IMR-90 (cell line): ENCODE results near the gene ST8SIA4. TPM values are rescaled to one million over a fixed set of nuclear protein-coding genes. Genes with fewer than 3 reads are reported as not detected.
A peak's percentile ranks its signal among the peaks of the same experiment; 100 is the strongest.

Experiments
- ATAC-seq: fragments of 200-7000 bp; cut with Tn5 transposase; 2 replicates; pipeline ENCODE4 v1.9.1; 2020; ENCODE audit warnings: low read depth, mild to moderate bottlenecking, moderate library complexity
- BruUV-seq: library from RNA; stranded (reverse); fragments of 400-500 nt; replicated peaks from 2 replicates; lab custom pipeline; 2021; lab: Mats Ljungman, UMichigan
- CTCF ChIA-PET: fragments of 300-600 bp; formaldehyde crosslinking; extraction: SDS; loops from one replicate; lab custom pipeline; 2021; ENCODE audit warnings: antibody characterized with exemption; lab: Yijun Ruan, JAX
- POLR2A ChIA-PET: fragments of 300-600 bp; sonication (Branson Sonifier 250); formaldehyde crosslinking; loops from one replicate; lab custom pipeline; 2022; ENCODE audit warnings: antibody characterized with exemption; ENCODE audit not compliant: unreplicated experiment; lab: Charles Lee
- DNase-seq: peaks from one replicate; pipeline ENCODE4 v3.0.0; 2013
- H2AFZ ChIP-seq: replicated peaks from 2 replicates; pipeline ENCODE3; 2013; ENCODE audit warnings: low read length, mild to moderate bottlenecking; ENCODE audit not compliant: poor library complexity
- H2AK5ac ChIP-seq: 2 replicates; pipeline ENCODE4 v1.6.1; 2013; ENCODE audit warnings: low read depth, low read length, inconsistent platforms
- H2AK9ac ChIP-seq: replicated peaks from 2 replicates; pipeline ENCODE3; 2013; ENCODE audit warnings: mild to moderate bottlenecking, low read depth, low read length, moderate library complexity; ENCODE audit not compliant: poor library complexity
- H2BK120ac ChIP-seq: 2 replicates; pipeline ENCODE4 v1.6.1; 2013; ENCODE audit warnings: low read depth, low read length, inconsistent platforms
- H2BK15ac ChIP-seq: 3 replicates; pipeline ENCODE4 v1.6.1; 2013; ENCODE audit warnings: low read depth, low read length, inconsistent platforms
- H2BK20ac ChIP-seq: 2 replicates; pipeline ENCODE4 v1.6.1; 2013; ENCODE audit warnings: low read depth, mild to moderate bottlenecking, inconsistent platforms, low read length, moderate library complexity
- H2BK5ac ChIP-seq: 2 replicates; pipeline ENCODE4 v1.6.1; 2013; ENCODE audit warnings: mild to moderate bottlenecking, low read depth, low read length, inconsistent platforms; ENCODE audit not compliant: poor library complexity, severe bottlenecking
- H3K14ac ChIP-seq: replicated peaks from 2 replicates; pipeline ENCODE4 v1.6.1; 2013; ENCODE audit warnings: low read depth, low read length, inconsistent platforms
- H3K18ac ChIP-seq: 2 replicates; pipeline ENCODE4 v1.6.1; 2013; ENCODE audit warnings: low read depth, low read length, control low read depth
- H3K23ac ChIP-seq: 2 replicates; pipeline ENCODE4 v1.6.1; 2013; ENCODE audit warnings: low read depth, low read length, inconsistent platforms
- H3K27ac ChIP-seq: 2 replicates; pipeline ENCODE4 v1.5.1; 2013; ENCODE audit warnings: mild to moderate bottlenecking, control low read depth, low read length; ENCODE audit not compliant: insufficient read depth
- H3K27me3 ChIP-seq: 2 replicates; pipeline ENCODE4 v1.6.1; 2013; ENCODE audit warnings: low read length; ENCODE audit not compliant: control insufficient read depth, insufficient read depth
- H3K36me3 ChIP-seq: 2 replicates; pipeline ENCODE4 v1.6.1; 2013; ENCODE audit warnings: low read length, mixed read lengths; ENCODE audit not compliant: control insufficient read depth, insufficient read depth
- H3K4ac ChIP-seq: 2 replicates; pipeline ENCODE4 v1.6.1; 2013; ENCODE audit warnings: low read depth, low read length, inconsistent platforms
- H3K4me1 ChIP-seq: 2 replicates; pipeline ENCODE4 v1.6.1; 2013; ENCODE audit warnings: low read length, mixed read lengths; ENCODE audit not compliant: control insufficient read depth, insufficient read depth
- H3K4me2 ChIP-seq: 2 replicates; pipeline ENCODE4 v1.6.1; 2013; ENCODE audit warnings: low read depth, mild to moderate bottlenecking, control low read depth, low read length, moderate library complexity
- H3K4me3 ChIP-seq: 2 replicates; pipeline ENCODE4 v1.5.1; 2013; ENCODE audit warnings: low read depth, mild to moderate bottlenecking, control low read depth, low read length, moderate library complexity; ENCODE audit not compliant: insufficient read depth
- H3K56ac ChIP-seq: 2 replicates; pipeline ENCODE4 v1.6.1; 2013; ENCODE audit warnings: low read length, inconsistent platforms; ENCODE audit not compliant: insufficient read depth; ENCODE audit errors: extremely low read depth
- H3K79me1 ChIP-seq, 2 experiments: 2 replicates each; pipeline ENCODE4 v1.6.1; 2013; ENCODE audit warnings: low read length in 2 of 2, inconsistent platforms in 1 of 2, low read depth in 1 of 2
- H3K9ac ChIP-seq: 2 replicates; pipeline ENCODE4 v1.6.1; 2013; ENCODE audit warnings: low read depth, low read length, control low read depth
- H3K9me1 ChIP-seq: 2 replicates; pipeline ENCODE4 v1.6.1; 2013; ENCODE audit warnings: low read length, inconsistent platforms; ENCODE audit not compliant: insufficient read depth
- H3K9me3 ChIP-seq: 2 replicates; pipeline ENCODE4 v1.6.1; 2013; ENCODE audit warnings: low read length; ENCODE audit not compliant: control insufficient read depth, insufficient read depth
- H4K20me1 ChIP-seq: 2 replicates; pipeline ENCODE4 v1.6.1; 2013; ENCODE audit warnings: low read length, inconsistent platforms; ENCODE audit not compliant: insufficient read depth
- H4K5ac ChIP-seq: 2 replicates; pipeline ENCODE4 v1.6.1; 2013; ENCODE audit warnings: mild to moderate bottlenecking, low read depth, low read length, control low read depth
- H4K8ac ChIP-seq, 2 experiments: 2 replicates each; pipeline ENCODE4 v1.6.1; 2013; ENCODE audit warnings: low read depth in 2 of 2, low read length in 2 of 2, control low read depth in 1 of 2, inconsistent platforms in 1 of 2
- H4K91ac ChIP-seq: 2 replicates; pipeline ENCODE4 v1.6.1; 2013; ENCODE audit warnings: low read depth, low read length, inconsistent platforms; ENCODE audit not compliant: insufficient read depth
- BHLHE40 ChIP-seq: fragments of 150-350 bp; IDR thresholded peaks from 2 replicates; pipeline ENCODE4 v1.6.1; 2016; ENCODE audit warnings: mild to moderate bottlenecking, low read depth, low read length
- ELK1 ChIP-seq: fragments of 150-350 bp; IDR thresholded peaks from 2 replicates; pipeline ENCODE4 v1.6.1; 2016; ENCODE audit warnings: low read depth, mild to moderate bottlenecking, low read length, moderate library complexity, borderline replicate concordance
- NFE2L2 ChIP-seq: fragments of 150-350 bp; IDR thresholded peaks from 2 replicates; pipeline ENCODE4 v1.6.1; 2016; ENCODE audit warnings: low read depth, mild to moderate bottlenecking, low read length
- POLR2A ChIP-seq: IDR thresholded peaks from 2 replicates; pipeline ENCODE4 v1.6.1; 2012; ENCODE audit warnings: mild to moderate bottlenecking, low read depth, low read length
- RAD21 ChIP-seq: IDR thresholded peaks from 2 replicates; pipeline ENCODE4 v1.6.1; 2012; ENCODE audit warnings: low read length, improper control_type of control experiment
- SMC3 ChIP-seq: fragments of 150-350 bp; IDR thresholded peaks from 2 replicates; pipeline ENCODE4 v1.6.1; 2016; ENCODE audit warnings: low read depth, mild to moderate bottlenecking, antibody characterized with exemption, low read length, moderate library complexity
- USF2 ChIP-seq: fragments of 150-350 bp; IDR thresholded peaks from 2 replicates; pipeline ENCODE4 v1.6.1; 2017; ENCODE audit warnings: mild to moderate bottlenecking, antibody characterized with exemption, low read length, low read depth
- WGBS, 2 experiments: methylation state at CpG; one replicate each; pipeline versions ENCODE4 v1.1.5 to v1.1.7; 2013; ENCODE audit warnings: missing lambda C conversion rate in 2 of 2; ENCODE audit not compliant: insufficient read length in 1 of 2; ENCODE audit errors: extremely low coverage in 2 of 2; 5-methylcytosine and 5-hydroxymethylcytosine counted together
- dilution Hi-C: fragments of 300-500 bp; cut with HindIII; formaldehyde crosslinking; loops from one replicate; pipeline ENCODE4 v1.14.3; 2018; ENCODE audit warnings: low sequenced_read_pairs; ENCODE audit not compliant: unreplicated experiment
- in situ Hi-C: fragments of 300-500 bp; cut with MboI; formaldehyde crosslinking; loops from 3 replicates; pipeline ENCODE4 v1.14.3; 2019; ENCODE audit warnings: low sequenced_read_pairs, inconsistent platforms, mixed read lengths
- intact Hi-C: fragments of 100-400 bp; cut with micrococcal nuclease; formaldehyde crosslinking; loops from 2 replicates; pipeline ENCODE4 v1.10.0; 2022
- polyA plus RNA-seq, 3 experiments: library from polyadenylated mRNA; depleted of rRNA; stranded (reverse); fragments of >200 nt; gene quantifications; 2 replicates each; pipeline ENCODE4 v1.2.3, GENCODE V29; 2012; ENCODE audit warnings: low replicate concordance in 1 of 3
- total RNA-seq: library from RNA; depleted of rRNA; stranded (reverse); fragments of >200 nt; gene quantifications from 2 replicates; pipeline ENCODE4 v1.2.3, GENCODE V29; 2012

ST8SIA4 gene
- total and polyA plus RNA-seq, 2 of the 4 experiments (the other 2 are of a cell fraction) = 0.02 to 0.18 TPM

- H3K27me3 ChIP-seq = no peaks in the 10 kb centered on the region
- H2BK20ac ChIP-seq = peak overlapping the region; percentile 51; the same call in 1 of the 2 replicates
- no peak overlapping the region for H2BK5ac ChIP-seq
- no peak overlapping the region for H2AK9ac ChIP-seq
- dilution Hi-C loops = no loop called here
- peak overlapping the region; percentile 61; the same call in 1 of the 2 replicates for H4K91ac ChIP-seq
- no peaks in the 10 kb centered on the region for H3K9me1 ChIP-seq
- no peak overlapping the region for H2AK5ac ChIP-seq
- H4K8ac ChIP-seq = 0 out of 4 replicates have a peak overlapping the region, but pooled peaks of 1 of the 2 experiments have one; percentile 32
- DNase-seq = peak; percentile 7
- H4K5ac ChIP-seq = no peak overlapping the region
- POLR2A ChIA-PET = no interaction called here
- no peak overlapping the region for H3K18ac ChIP-seq
- CTCF ChIA-PET = no interaction called here
- no peaks in the 10 kb centered on the region for H3K36me3 ChIP-seq
- WGBS, 2 experiments = no CpG with 5 or more reads among the region's 1 CpG
- no peak overlapping the region; the same call in 2 of the 3 replicates for H2BK15ac ChIP-seq
- no TSS peak for BruUV-seq
- intact Hi-C loops = no loop called here
- no peaks in the 10 kb centered on the region; the same call in 1 of the 2 replicates for H3K4me1 ChIP-seq
- ATAC-seq = 0 out of 2 replicates have a peak, but pooled peaks have one; percentile 18
- H3K4me3 ChIP-seq = no peak overlapping the region
- H2BK120ac ChIP-seq = peak overlapping the region; percentile 42; the same call in 1 of the 2 replicates
- no peak overlapping the region for H3K23ac ChIP-seq
- no peaks in the 10 kb centered on the region for H3K9me3 ChIP-seq
- no peaks in the 10 kb centered on the region for H4K20me1 ChIP-seq
- H3K56ac ChIP-seq = no peak overlapping the region
- TF ChIP-seq NFE2L2 = no peak
- no peak for TF ChIP-seq SMC3
- no peak for TF ChIP-seq POLR2A
- TF ChIP-seq RAD21 = no peak
- no peak for TF ChIP-seq BHLHE40
- no peak for TF ChIP-seq ELK1
- TF ChIP-seq USF2 = no peak
- H3K9ac ChIP-seq = no peak overlapping the region
- in situ Hi-C loops = no loop called here
- H3K4ac ChIP-seq = peak overlapping the region; percentile 31; the same call in 1 of the 2 replicates
- H3K27ac ChIP-seq = no peak overlapping the region
- H3K14ac ChIP-seq = 0 out of 2 replicates have a peak overlapping the region, but pooled peaks have one; percentile 2
- no peaks in the 10 kb centered on the region for H3K79me1 ChIP-seq
- H3K4me2 ChIP-seq = no peak overlapping the region
- H2AFZ ChIP-seq = peak overlapping the region; percentile 3
Measured at GRCh38 chr5:100760688-100761087, 142.4 kb downstream of the ST8SIA4 start.
